Measurements from ENCODE around the gene C2CD4C. TPM values are rescaled to one million over a fixed set of nuclear protein-coding genes. Genes with fewer than 3 reads are reported as not detected.
"Not testable (repeated sequence)": the region's sequence is repeated elsewhere in the genome, so short reads cannot be mapped to it uniquely, and the experiment has no call there.

Gene C2CD4C
- total RNA-seq, 1 experiment from 2014 or later = 7.1 TPM

DNA sequence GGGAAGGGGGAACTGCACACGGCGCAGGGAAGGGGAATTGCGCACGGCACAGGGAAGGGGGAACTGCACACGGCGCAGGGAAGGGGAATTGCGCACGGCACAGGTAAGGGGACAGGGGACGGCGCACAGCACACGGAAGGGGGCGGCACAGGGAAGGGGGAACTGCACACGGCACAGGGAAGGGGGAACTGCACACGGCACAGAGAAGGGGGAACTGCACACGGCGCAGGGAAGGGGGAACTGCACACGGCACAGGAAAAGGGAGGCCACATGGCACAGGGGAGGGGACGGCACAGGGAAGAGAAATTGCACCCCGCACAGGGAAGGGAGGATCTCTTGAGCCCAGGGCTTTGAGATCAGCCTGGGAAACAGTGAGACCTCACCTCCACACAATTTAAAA, 18.7 kb upstream of the C2CD4C start:
- DNase-seq (ENCODE audit: low read depth, low spot score); H3K9me3 ChIP-seq (ENCODE audit: control insufficient read depth in 1 of 2, insufficient read depth in 1 of 2, low read depth in 1 of 2, low read length in 2 of 2); H3K9me2 ChIP-seq (ENCODE audit: insufficient read depth); intact Hi-C loops (cut with micrococcal nuclease); H3K4me3 ChIP-seq (replicated peaks in 1 of 2; ENCODE audit: low read depth in 1 of 2, low read length in 2 of 2); H4K20me1 ChIP-seq (ENCODE audit: insufficient read depth); H2AFZ ChIP-seq (ENCODE audit: low read depth, low read length, poor library complexity, severe bottlenecking); H3K27me3 ChIP-seq (ENCODE audit: insufficient read depth, low read length); H3K9ac ChIP-seq (ENCODE audit: low read length); BruUV-seq (replicated peaks); POLR2A ChIA-PET; RAD21 ChIA-PET (ENCODE audit: low non-redundant PET in 1 of 2, low total read pairs in 2 of 2, uncharacterized antibody in 2 of 2, unreplicated experiment in 2 of 2); CTCF ChIA-PET; H3K27ac ChIP-seq (ENCODE audit: low read depth, low read length); H3K36me3 ChIP-seq (ENCODE audit: control insufficient read depth in 1 of 2, insufficient read depth in 2 of 2, low read length in 2 of 2); H3K4me2 ChIP-seq (ENCODE audit: low read length); H3K79me2 ChIP-seq (ENCODE audit: insufficient read depth, low read length); ATAC-seq; H3K4me1 ChIP-seq (ENCODE audit: control insufficient read depth in 1 of 2, insufficient read depth in 2 of 2, low read length in 2 of 2): not testable (repeated sequence)

DNA sequence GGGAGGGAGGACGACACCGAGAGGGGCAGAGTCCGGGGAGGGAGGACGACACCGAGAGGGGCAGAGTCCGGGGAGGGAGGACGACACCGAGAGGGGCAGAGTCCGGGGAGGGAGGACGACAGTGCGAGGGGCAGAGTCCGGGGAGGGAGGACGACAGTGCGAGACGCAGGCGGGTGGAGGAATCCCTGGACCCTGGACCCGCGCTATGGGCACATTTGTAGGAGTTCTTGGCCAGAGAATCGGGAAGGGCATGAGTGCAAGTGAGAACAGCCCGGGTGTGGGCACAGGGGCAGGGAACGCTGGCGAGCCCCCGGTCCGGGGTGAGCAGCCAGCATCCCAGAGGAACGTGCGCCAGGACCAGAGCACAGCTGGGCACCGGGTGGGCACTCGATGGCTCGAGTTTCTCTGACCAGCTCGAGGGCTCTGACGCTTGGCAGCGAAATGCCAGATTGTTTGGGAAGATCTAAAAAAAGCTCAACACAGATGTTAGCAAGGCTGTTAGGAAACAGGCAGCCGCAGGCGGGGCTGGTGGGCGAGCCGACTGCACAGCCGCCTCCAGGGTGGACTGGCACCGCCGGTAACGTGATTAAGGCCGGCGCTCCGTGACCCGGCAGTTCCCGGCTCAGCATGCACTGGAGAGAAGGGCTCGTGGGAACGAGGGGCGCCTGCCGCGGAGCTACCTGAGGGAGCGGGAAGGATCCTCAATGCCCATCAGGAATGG, 17.9 kb upstream of the C2CD4C start:
- BruUV-seq (replicated peaks) = no TSS peak
- intact Hi-C loops (cut with micrococcal nuclease) = no loop called here
- Histone ChIP-seq H3K27ac (ENCODE audit: low read depth, low read length) (no peak overlapping the region), H2AFZ (ENCODE audit: low read depth, low read length, poor library complexity, severe bottlenecking) (no peak overlapping the region), H3K4me3 (replicated peaks in 1 of 2; ENCODE audit: low read depth in 1 of 2, low read length in 2 of 2) (no peak overlapping the region), H3K9ac (ENCODE audit: low read length) (no peak overlapping the region), H3K36me3 (ENCODE audit: control insufficient read depth in 1 of 2, insufficient read depth in 2 of 2, low read length in 2 of 2) (no peaks in the 10 kb centered on the region), H3K79me2 (ENCODE audit: insufficient read depth, low read length) (no peaks in the 10 kb centered on the region), H3K27me3 (ENCODE audit: insufficient read depth, low read length) (no peaks in the 10 kb centered on the region), H3K9me2 (ENCODE audit: insufficient read depth) (no peaks in the 10 kb centered on the region), H3K9me3 (ENCODE audit: control insufficient read depth in 1 of 2, insufficient read depth in 1 of 2, low read depth in 1 of 2, low read length in 2 of 2) (no peaks in the 10 kb centered on the region), H3K4me1 (ENCODE audit: control insufficient read depth in 1 of 2, insufficient read depth in 2 of 2, low read length in 2 of 2) (no peaks in the 10 kb centered on the region), H3K4me2 (ENCODE audit: low read length) (no peak overlapping the region), H4K20me1 (ENCODE audit: insufficient read depth) (no peaks in the 10 kb centered on the region)
- ChIA-PET POLR2A (no interaction called here), RAD21 (ENCODE audit: low non-redundant PET in 1 of 2, low total read pairs in 2 of 2, uncharacterized antibody in 2 of 2, unreplicated experiment in 2 of 2) (no interaction called here), CTCF (no interaction called here)
- TF ChIP-seq REST (IDR thresholded peaks at IDR 0.05; ENCODE audit: low read depth) (no peak), CBX3 (IDR thresholded peaks at IDR 0.05; ENCODE audit: low read depth) (no peak), ELF1 (IDR thresholded peaks at IDR 0.05; ENCODE audit: borderline replicate concordance, low read depth) (no peak), POLR2AphosphoS5 (IDR thresholded peaks at IDR 0.05; ENCODE audit: low read depth, low read length) (no peak), TCF7L2 (IDR thresholded peaks at IDR 0.05; ENCODE audit: borderline replicate concordance, extremely low read depth, insufficient read depth, insufficient read length) (no peak), JUND (IDR thresholded peaks at IDR 0.05) (no peak), MAX (IDR thresholded peaks at IDR 0.05) (no peak), YY1 (IDR thresholded peaks at IDR 0.05; ENCODE audit: extremely low read depth, insufficient replicate concordance, low read depth, low read length) (no peak), SIN3A (IDR thresholded peaks at IDR 0.05; ENCODE audit: low read depth) (no peak), POLR2A (IDR thresholded peaks at IDR 0.05; ENCODE audit: borderline replicate concordance, extremely low read depth, insufficient read depth, insufficient read length) (no peak), ZFX (IDR thresholded peaks at IDR 0.05) (no peak), RAD21 (IDR thresholded peaks at IDR 0.05; ENCODE audit: low read depth) (no peak)
- TF ChIP-seq, protein P1, sequence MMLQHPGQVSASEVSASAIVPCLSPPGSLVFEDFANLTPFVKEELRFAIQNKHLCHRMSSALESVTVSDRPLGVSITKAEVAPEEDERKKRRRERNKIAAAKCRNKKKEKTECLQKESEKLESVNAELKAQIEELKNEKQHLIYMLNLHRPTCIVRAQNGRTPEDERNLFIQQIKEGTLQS (IDR thresholded peaks at IDR 0.05) = no peak
- no peak for ATAC-seq
- no peak for DNase-seq (ENCODE audit: low read depth, low spot score)

All from HCT116 (cell line).